GM18951 (cell line): ENCODE results near the gene NT5C1B.
"Not testable (repeated sequence)": the region's sequence is repeated elsewhere in the genome, so short reads cannot be mapped to it uniquely, and the experiment has no call there.

ENCODE experiments used
- POLR2A ChIP-seq: IDR thresholded peaks from 4 replicates; pipeline ENCODE4 v1.6.1; 2011; ENCODE audit warnings: mild to moderate bottlenecking; ENCODE audit not compliant: insufficient read length, insufficient read depth; ENCODE audit errors: extremely low read depth
- in situ Hi-C: fragments of 300-500 bp; cut with MboI; formaldehyde crosslinking; loops from one replicate; pipeline ENCODE4 v1.12.0; 2022; ENCODE audit warnings: low sequenced_read_pairs, mixed read lengths, inconsistent platforms; ENCODE audit not compliant: unreplicated experiment

NT5C1B gene

DNA sequence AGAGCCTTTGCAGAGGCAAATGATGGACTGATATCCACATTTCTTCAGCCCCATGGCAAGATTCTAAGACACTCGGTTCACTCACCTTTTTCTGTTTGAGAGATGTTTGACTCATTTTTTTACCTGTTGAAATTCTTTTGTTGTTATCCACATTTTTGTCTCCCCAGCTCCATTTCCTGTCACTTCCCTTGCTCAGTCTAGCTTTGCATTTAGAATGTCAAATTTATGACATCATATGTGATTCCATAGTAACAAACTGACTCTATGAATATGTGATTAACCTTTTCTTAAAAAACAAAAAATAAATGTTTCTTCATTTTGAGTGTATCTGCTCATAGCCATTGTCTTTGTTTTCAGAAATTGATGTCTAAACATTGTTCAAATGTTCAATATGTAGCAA, at the start of gene NT5C1B:
TSS of gene NT5C1B (minus strand) at position 216 of the 400 bp plus-strand sequence. CDS start at position 115, 101 bp downstream.
- in situ Hi-C loops, result no loop called here
- no peak for TF ChIP-seq POLR2A

DNA sequence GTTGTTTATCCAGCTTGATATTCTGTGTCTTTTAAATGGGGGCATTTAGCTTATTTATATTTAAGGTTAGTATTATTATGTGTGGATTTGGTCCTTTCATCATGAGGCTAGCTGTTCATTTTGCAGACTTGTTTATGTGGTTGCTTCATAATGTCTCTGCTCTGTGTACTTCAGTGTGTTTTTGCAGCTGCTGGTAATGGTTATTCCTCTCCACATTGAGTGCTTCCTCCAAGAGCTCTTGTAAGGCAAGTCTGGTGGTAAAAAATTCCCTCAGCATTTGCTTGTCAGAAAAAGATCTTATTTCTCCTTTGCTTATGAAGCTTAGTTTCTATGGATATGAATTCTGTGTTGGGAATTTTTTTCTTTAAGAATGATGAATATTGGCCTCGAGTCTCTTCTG, 47.8 kb upstream of the NT5C1B start:
- in situ Hi-C loops, result no loop called here

GRCh38 chr2:18632699-18633098, 43.3 kb upstream of the NT5C1B start:
- in situ Hi-C loops, result not testable (repeated sequence)

More for the DNA sequence above, 47.8 kb upstream of the NT5C1B start:
- TF ChIP-seq POLR2A, result no peak

- TF ChIP-seq POLR2A, result no peak
- in situ Hi-C loops, result no loop called here
These were observed 41.6 kb upstream of the NT5C1B start for GRCh38 chr2:18630941-18631340.

DNA sequence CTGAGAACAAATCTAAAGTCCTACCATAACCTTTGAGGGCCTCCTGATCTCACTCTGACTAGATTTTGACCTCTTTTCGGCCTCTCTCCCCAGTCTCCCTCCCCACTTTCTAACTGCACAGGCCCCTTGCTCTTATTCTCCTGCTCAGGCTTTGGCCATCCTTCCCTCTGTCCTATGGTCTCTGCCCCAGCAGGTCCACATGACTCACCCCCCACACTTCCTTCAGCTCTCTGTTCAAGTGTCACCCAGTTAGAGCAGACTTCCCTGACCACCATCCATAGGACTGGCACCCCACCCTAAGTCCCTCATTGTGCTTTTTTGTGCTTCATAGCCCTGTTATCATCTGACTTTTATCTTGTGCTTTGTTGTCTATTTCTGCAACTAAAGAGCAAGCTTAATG, 41.2 kb upstream of the NT5C1B start:
- no peak for TF ChIP-seq POLR2A
- in situ Hi-C loops, result no loop called here

- in situ Hi-C loops, result no loop called here
- no peak for TF ChIP-seq POLR2A
These were observed 40.7 kb upstream of the NT5C1B start for GRCh38 chr2:18630101-18630500.

GRCh38 chr2:18626958-18627650, 37.7 kb upstream of the NT5C1B start:
- no peak for TF ChIP-seq POLR2A
- in situ Hi-C loops, result no loop called here

DNA sequence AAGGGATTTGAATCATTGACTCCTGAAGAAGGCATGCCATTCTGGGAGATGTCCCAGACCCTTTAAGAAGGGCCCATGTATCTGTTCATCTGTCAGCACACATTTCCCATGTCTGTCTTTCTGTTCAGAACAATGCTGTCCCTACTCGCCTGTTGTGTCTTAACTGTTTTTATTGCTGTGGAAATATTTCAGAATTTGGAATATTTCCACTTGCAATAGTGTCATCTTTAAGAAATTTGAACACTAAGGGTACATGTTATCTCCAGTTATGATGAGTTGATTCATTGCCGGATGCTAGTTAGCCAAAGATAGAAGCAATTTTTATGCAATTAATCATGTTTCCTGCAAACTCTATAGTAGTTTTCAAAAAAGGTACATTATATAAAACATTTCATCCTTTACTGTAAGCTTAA, 36.9 kb upstream of the NT5C1B start:
- in situ Hi-C loops, result no loop called here
- no peak for TF ChIP-seq POLR2A

- in situ Hi-C loops, result no loop called here
- no peak for TF ChIP-seq POLR2A
These were observed 36.2 kb upstream of the NT5C1B start for GRCh38 chr2:18625563-18625962.

- in situ Hi-C loops, result no loop called here
- no peak for TF ChIP-seq POLR2A
These were observed 34.4 kb upstream of the NT5C1B start for GRCh38 chr2:18623782-18624181.

GRCh38 chr2:18620867-18621632, 31.7 kb upstream of the NT5C1B start:
- in situ Hi-C loops, result no loop called here
- TF ChIP-seq POLR2A, result no peak

DNA sequence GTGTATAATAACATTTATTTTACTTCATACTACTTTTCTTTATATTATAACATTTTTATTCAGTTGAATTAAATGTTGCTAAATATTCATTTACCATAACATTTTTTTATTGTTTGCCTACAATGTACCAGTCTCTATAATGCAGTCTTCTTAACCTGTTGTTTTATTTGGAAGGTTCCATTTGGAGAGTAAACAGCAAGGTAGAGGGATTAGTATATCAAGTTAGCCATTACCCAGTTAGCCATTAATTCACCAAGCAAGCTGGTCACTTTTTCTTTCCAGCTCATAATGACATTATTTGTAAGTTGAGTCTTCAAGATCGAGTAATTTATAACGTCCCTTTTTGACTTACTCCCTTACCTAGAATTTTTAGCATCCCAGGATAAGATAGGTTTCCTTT, 29.7 kb upstream of the NT5C1B start:
- in situ Hi-C loops, result no loop called here
- TF ChIP-seq POLR2A, result no peak

DNA sequence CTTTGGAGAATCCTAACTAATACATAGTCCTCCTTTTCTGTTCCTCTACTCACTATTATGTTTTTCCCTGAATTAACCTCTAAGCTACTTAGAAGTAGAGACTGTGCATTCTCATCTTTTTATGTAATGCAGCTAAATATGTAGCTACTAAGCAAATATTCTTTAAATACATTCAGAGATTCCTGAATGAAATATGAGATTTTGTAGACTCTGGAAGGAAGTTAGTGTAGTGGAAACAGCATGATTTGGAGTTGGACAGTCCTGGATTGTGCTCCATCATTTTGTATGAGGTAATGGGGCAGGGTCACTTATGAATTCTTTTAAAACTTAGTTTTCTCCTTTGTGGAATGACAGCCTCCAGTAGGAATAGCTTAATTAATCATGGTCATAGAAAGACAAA, 24.7 kb upstream of the NT5C1B start:
- in situ Hi-C loops, result no loop called here
- TF ChIP-seq POLR2A, result no peak

DNA sequence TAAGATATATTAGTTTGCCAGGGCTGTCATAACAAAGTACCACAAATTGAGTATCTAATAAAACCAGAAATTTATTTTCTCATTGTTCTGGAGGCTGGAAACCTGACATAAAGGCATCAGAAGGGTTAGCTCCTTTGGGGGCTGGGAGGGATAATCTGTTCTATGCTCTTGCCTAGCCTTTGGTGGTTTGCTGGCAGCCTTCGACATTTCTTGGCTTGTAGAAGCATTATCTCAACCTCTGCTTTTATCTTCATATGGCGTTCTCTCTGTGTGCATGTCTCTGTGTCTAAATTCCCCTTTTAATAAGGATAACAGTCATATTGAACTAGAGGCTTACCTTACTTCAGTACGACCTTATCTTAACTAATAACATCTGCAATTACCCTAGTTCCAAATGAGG, 22.8 kb upstream of the NT5C1B start:
- in situ Hi-C loops, result no loop called here
- no peak for TF ChIP-seq POLR2A
